HAP-1 (cell line): ENCODE measurements around the gene RNPEPL1.

Source experiments
- DNase-seq, 2 experiments: peaks; one replicate each; pipeline ENCODE4 v3.0.0-alpha.2; 2016 to 2020; ENCODE audit warnings: low spot score in 2 of 2
- H3K27me3 ChIP-seq: fragments of 250-450 bp; sonication (Bioruptor Pico); 2 replicates; pipeline ENCODE4 v1.5.1; 2020; ENCODE audit warnings: low read depth, mild to moderate bottlenecking, moderate library complexity
- H3K36me3 ChIP-seq: fragments of 250-450 bp; sonication (Bioruptor Pico); replicated peaks from 2 replicates; pipeline ENCODE4 v1.5.1; 2020; ENCODE audit warnings: mild to moderate bottlenecking
- H3K4me1 ChIP-seq: fragments of 250-450 bp; sonication (Bioruptor Pico); 2 replicates; pipeline ENCODE4 v1.5.1; 2020; ENCODE audit warnings: mild to moderate bottlenecking
- H3K4me3 ChIP-seq: fragments of 250-450 bp; sonication (Bioruptor Pico); 2 replicates; pipeline ENCODE4 v1.5.1; 2020; ENCODE audit warnings: mild to moderate bottlenecking, moderate library complexity
- H3K9me3 ChIP-seq: fragments of 250-450 bp; sonication (Bioruptor Pico); 2 replicates; pipeline ENCODE4 v1.5.1; 2020; ENCODE audit warnings: mild to moderate bottlenecking, moderate library complexity
- in situ Hi-C: fragments of 300-500 bp; cut with MboI; formaldehyde crosslinking; loops from 3 replicates; pipeline ENCODE4 v1.14.3; 2020; ENCODE audit warnings: low sequenced_read_pairs, inconsistent platforms, mixed read lengths

The RNPEPL1 gene

GRCh38 chr2:240626531-240627300 lies 58.4 kb downstream of the RNPEPL1 start:
- H3K4me1 ChIP-seq: no peaks in the 10 kb centered on the region
- peak in 1 of 2 experiments; percentile 6 for DNase-seq
- H3K4me3 ChIP-seq: no peak overlapping the region
- in situ Hi-C loops: no loop called here
- H3K36me3 ChIP-seq: no peaks in the 10 kb centered on the region
- no peaks in the 10 kb centered on the region for H3K27me3 ChIP-seq
- H3K9me3 ChIP-seq: no peaks in the 10 kb centered on the region

DNA sequence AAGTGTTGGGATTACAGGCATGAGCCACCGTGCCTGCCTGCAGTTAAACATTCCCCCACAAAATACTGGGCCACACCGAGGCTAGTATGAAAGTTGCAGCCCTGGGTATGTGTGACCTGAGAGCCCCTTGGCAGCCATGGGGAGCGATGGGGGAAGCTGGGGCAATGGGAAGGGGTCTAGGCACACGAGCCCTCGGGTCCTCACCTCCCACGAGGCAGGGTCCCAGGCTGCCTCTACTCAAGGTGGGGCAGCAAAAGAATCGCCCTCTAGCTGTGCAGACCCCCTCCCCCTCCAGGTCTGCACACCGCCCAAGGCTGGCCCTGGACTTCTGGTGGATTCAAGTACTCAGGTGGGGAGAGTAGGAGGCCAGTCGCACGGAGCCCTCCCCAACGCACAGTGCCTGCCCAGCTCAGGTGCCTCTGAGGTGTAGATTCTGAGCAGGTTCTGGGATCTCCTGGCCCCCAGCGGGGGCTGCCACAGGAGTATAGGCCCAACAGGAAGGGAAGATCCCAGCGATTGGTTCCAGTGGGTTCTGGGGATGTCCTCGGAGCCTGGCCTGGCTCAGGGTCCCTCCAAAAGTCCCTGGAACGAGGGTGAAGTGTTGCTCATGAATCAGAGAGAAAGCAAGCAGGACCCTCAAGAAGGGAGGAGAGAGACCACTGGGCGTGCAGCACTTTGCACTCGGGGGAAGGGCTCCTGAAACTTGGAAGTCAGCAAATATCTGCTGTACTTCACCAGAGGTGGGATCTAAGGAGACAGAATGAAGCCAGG lies 59.6 kb downstream of the RNPEPL1 start:
- Histone ChIP-seq H3K4me3 (no peak overlapping the region), H3K27me3 (no peaks in the 10 kb centered on the region), H3K9me3 (no peaks in the 10 kb centered on the region), H3K36me3 (no peaks in the 10 kb centered on the region), H3K4me1 (no peaks in the 10 kb centered on the region)
- peak in 1 of 2 experiments; percentile 6 for DNase-seq
- in situ Hi-C loops: no loop called here

GRCh38 chr2:240628507-240628807 lies 60.2 kb downstream of the RNPEPL1 start:
- DNase-seq: peak in 1 of 2 experiments; percentile 2
- H3K4me1 ChIP-seq: no peaks in the 10 kb centered on the region
- H3K36me3 ChIP-seq: no peaks in the 10 kb centered on the region
- peaks cover 4% of the 10 kb centered on the region for H3K9me3 ChIP-seq
- in situ Hi-C loops: no loop called here
- H3K27me3 ChIP-seq: no peaks in the 10 kb centered on the region
- H3K4me3 ChIP-seq: no peak overlapping the region

DNA sequence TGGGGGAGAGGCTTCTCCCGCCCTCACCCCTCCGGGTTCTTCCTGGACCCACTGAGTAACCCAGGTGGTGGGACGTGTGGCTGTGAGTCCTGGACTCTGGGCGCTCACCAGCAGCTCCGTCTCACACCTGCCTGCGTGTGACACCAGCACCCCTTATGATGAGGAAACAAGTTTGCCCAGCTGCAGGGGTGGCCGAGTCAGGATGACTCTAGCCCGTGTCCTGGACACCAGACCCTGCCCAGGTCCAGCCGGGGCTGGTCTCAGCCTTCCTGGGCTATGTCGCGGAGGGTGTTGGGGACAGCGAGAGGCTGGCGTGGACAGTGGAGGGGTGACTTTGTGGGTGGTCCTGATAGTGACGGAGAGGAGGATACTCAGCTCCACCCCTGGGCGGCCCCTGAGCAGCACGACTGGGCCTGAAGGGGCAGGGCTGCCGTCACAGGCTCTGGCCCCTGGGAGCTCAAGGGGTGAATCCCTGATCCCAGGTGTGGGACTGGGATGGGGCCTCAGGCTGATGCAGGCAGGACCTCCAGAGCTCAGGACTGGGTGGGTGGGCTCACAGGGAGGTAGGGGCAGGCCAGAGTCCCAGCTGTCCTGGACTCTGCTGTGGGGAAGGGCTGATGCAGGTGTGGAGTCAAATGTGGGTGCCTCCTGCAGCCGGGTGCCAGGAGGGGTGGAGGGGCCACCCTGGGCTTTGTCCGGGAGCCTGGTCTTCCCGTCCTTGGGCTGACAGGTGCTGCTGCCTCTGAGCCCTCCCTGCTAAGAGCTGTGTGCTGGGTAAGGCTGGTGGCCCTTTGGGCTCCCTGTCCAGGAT lies 60.7 kb downstream of the RNPEPL1 start:
- Histone ChIP-seq H3K9me3 (peaks cover 9% of the 10 kb centered on the region), H3K36me3 (no peaks in the 10 kb centered on the region), H3K4me3 (no peak overlapping the region), H3K4me1 (no peaks in the 10 kb centered on the region), H3K27me3 (no peaks in the 10 kb centered on the region)
- DNase-seq: peak in 1 of 2 experiments; percentile 6
- in situ Hi-C loops: no loop called here

DNA sequence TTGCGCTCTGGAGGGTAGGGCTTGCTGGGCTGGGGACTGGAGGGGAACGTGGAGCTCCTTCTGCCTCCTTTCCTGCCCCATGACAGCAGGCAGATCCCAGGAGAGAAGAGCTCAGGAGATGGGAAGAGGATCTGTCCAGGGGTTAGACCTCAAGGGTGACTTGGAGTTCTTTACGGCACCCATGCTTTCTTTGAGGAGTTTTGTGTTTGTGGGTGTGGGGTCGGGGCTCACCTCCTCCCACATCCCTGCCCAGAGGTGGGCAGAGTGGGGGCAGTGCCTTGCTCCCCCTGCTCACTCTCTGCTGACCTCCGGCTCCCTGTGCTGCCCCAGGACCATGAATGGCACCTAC lies 61.3 kb downstream of the RNPEPL1 start:
- DNase-seq: no peak
- H3K27me3 ChIP-seq: no peaks in the 10 kb centered on the region
- H3K4me3 ChIP-seq: no peak overlapping the region
- H3K4me1 ChIP-seq: no peaks in the 10 kb centered on the region
- in situ Hi-C loops: no loop called here
- no peaks in the 10 kb centered on the region for H3K36me3 ChIP-seq
- peaks cover 12% of the 10 kb centered on the region for H3K9me3 ChIP-seq

DNA sequence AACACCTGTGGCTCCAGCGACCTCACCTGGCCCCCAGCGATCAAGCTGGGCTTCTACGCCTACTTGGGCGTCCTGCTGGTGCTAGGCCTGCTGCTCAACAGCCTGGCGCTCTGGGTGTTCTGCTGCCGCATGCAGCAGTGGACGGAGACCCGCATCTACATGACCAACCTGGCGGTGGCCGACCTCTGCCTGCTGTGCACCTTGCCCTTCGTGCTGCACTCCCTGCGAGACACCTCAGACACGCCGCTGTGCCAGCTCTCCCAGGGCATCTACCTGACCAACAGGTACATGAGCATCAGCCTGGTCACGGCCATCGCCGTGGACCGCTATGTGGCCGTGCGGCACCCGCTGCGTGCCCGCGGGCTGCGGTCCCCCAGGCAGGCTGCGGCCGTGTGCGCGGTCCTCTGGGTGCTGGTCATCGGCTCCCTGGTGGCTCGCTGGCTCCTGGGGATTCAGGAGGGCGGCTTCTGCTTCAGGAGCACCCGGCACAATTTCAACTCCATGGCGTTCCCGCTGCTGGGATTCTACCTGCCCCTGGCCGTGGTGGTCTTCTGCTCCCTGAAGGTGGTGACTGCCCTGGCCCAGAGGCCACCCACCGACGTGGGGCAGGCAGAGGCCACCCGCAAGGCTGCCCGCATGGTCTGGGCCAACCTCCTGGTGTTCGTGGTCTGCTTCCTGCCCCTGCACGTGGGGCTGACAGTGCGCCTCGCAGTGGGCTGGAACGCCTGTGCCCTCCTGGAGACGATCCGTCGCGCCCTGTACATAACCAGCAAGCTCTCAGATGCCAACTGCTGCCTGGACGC lies 61.9 kb downstream of the RNPEPL1 start:
- H3K4me3 ChIP-seq: no peak overlapping the region
- no peak for DNase-seq
- peaks cover 12% of the 10 kb centered on the region for H3K9me3 ChIP-seq
- in situ Hi-C loops: no loop called here
- no peaks in the 10 kb centered on the region for H3K4me1 ChIP-seq
- H3K36me3 ChIP-seq: no peaks in the 10 kb centered on the region
- H3K27me3 ChIP-seq: no peaks in the 10 kb centered on the region
